NT2/D1 (cell line): ENCODE data around the gene CNPY3.

Experiments
- DNase-seq: peaks from one replicate; pipeline ENCODE4 v3.0.0-alpha.2; 2011; ENCODE audit warnings: low read depth, low spot score
- H3K27me3 ChIP-seq: 2 replicates; pipeline ENCODE4 v1.6.0; 2011; ENCODE audit warnings: mild to moderate bottlenecking; ENCODE audit not compliant: insufficient read length, insufficient read depth
- H3K36me3 ChIP-seq: 2 replicates; pipeline ENCODE4 v1.6.1; 2011; ENCODE audit warnings: mild to moderate bottlenecking, low read length, mixed read lengths; ENCODE audit not compliant: insufficient read depth, insufficient read length
- H3K4me1 ChIP-seq: 2 replicates; pipeline ENCODE4 v1.5.1; 2011; ENCODE audit not compliant: insufficient read depth, insufficient read length
- H3K4me3 ChIP-seq: 2 replicates; pipeline ENCODE4 v1.5.1; 2011; ENCODE audit warnings: low read depth; ENCODE audit not compliant: insufficient read length
- H3K9ac ChIP-seq: 2 replicates; pipeline ENCODE4 v1.6.0; 2011; ENCODE audit warnings: low read depth; ENCODE audit not compliant: insufficient read length
- H3K9me3 ChIP-seq: 2 replicates; pipeline ENCODE4 v1.5.1; 2011; ENCODE audit warnings: mild to moderate bottlenecking, low read length; ENCODE audit not compliant: insufficient read depth
- SUZ12 ChIP-seq: IDR thresholded peaks from 2 replicates; pipeline ENCODE4 v1.6.1; 2011; ENCODE audit not compliant: insufficient read length, insufficient read depth; ENCODE audit errors: extremely low read depth
- YY1 ChIP-seq: IDR thresholded peaks from 2 replicates; pipeline ENCODE4 v1.6.1; 2011; ENCODE audit not compliant: insufficient read length, insufficient read depth
- ZNF274 ChIP-seq: IDR thresholded peaks from 2 replicates; pipeline ENCODE4 v1.6.1; 2011; ENCODE audit warnings: mild to moderate bottlenecking, low read depth, low read length

The CNPY3 gene

DNA sequence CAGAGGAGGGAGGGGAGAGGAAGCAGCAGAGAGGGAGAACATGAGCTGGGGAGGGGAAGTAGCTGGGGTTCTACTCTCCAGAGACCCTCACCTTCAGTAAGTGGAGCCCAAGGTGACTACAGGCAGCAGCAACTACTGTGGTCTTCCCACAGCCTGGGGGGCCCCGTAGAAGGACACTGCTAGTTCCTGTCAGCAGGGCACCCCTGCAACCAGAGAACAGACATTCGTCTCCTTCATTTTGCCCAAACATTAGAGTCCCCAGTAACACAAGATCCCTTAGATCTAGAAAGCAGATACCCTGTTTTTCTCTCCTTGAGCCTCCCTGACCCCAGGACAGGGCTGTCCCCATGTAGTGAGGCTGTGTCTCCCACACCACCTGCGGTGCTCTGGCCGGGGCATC, 39.5 kb downstream of the CNPY3 start:
- Histone ChIP-seq H3K4me1 (peaks cover 9% of the 10 kb centered on the region), H3K4me3 (no peak overlapping the region), H3K36me3 (peaks cover 64% of the 10 kb centered on the region), H3K9ac (no peak overlapping the region), H3K9me3 (no peaks in the 10 kb centered on the region), H3K27me3 (no peaks in the 10 kb centered on the region)
- TF ChIP-seq YY1 (no peak), ZNF274 (no peak), SUZ12 (no peak)
- no peak for DNase-seq

DNA sequence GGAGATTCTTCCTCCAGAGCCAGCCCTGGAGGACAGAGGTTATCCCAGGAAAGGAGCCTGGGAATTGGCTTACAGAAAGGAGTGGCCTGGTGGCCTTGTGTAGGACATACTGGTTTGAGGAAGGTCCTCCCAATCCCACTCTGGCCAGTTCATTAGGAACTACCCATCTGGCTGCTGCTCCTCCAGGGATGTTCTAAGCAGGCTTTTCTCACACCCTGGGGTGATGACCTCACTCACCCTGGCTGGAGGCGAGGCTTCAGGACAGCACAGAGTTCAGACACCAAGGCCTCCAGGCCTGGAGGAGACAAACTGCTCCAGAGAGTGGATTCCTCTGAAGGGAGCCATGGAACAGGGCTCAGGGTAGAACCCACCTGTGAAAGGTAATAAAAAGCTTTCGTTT, 40.2 kb downstream of the CNPY3 start:
- TF ChIP-seq YY1 (no peak), SUZ12 (no peak), ZNF274 (no peak)
- peaks cover 5% of the 10 kb centered on the region for H3K4me1 ChIP-seq
- H3K27me3 ChIP-seq: no peaks in the 10 kb centered on the region
- no peak overlapping the region for H3K4me3 ChIP-seq
- no peak for DNase-seq
- no peaks in the 10 kb centered on the region for H3K9me3 ChIP-seq
- peaks cover 62% of the 10 kb centered on the region for H3K36me3 ChIP-seq
- no peak overlapping the region for H3K9ac ChIP-seq

DNA sequence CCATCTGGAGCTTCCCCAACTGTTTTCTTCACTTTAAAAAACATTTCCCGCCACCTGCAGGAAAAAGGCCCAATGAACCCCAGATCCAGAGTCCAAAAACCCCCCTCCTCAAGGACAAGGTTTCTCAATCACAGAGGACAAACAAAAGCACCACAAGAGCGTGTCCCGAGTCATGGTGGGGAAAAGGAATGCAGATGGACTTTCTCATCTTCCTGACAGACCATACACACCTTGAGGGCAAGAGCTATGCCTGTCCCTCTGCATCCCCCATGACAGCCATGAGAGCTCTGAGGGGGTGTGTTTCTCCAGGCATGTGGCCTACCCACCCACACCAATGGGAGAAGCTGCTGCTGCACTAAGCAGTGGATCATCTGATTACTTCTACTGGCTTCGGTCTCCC, 40.7 kb downstream of the CNPY3 start:
- H3K27me3 ChIP-seq: no peaks in the 10 kb centered on the region
- H3K9me3 ChIP-seq: no peaks in the 10 kb centered on the region
- no peak for DNase-seq
- TF ChIP-seq YY1 (no peak), ZNF274 (no peak), SUZ12 (no peak)
- peaks cover 5% of the 10 kb centered on the region for H3K4me1 ChIP-seq
- no peak overlapping the region for H3K4me3 ChIP-seq
- peaks cover 61% of the 10 kb centered on the region for H3K36me3 ChIP-seq
- H3K9ac ChIP-seq: no peak overlapping the region

DNA sequence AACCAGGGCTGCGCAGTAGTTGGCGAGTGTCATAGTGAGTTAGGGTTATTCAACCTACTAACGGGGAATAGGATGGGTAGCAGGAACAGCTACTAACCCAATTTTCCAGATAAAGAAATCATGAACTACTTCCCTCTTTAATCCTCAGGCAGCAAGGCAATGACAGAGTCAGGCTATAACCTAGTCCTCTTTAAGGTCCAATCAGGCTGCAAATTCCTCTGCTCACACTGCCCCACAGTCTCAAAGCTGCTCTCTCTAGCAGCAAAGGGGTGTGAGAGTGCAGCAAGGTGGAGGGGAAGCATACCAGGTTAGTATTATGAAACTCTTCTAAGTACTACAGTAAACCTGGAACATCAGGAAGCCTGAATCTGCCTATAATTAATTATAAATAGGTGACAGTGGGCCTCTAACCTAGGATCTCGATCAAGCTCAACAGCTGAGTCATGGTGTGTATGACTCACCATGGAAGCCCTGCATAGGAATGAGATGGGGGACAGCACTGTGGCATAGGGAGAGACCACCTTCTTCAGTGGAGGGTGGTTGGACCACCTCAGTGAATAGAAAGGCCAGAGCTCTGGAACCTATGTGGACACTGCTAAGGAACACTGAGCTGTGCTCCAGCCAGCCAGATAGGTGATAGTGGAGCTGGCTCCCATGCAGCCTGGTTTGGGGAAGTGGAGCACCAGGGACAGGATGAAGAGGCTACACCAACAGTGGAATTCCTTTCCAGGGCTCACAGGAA, 41.8 kb downstream of the CNPY3 start:
- H3K9me3 ChIP-seq: no peaks in the 10 kb centered on the region
- peaks cover 55% of the 10 kb centered on the region for H3K36me3 ChIP-seq
- H3K4me1 ChIP-seq: peaks cover 5% of the 10 kb centered on the region
- no peak for DNase-seq
- H3K27me3 ChIP-seq: no peaks in the 10 kb centered on the region
- no peak overlapping the region for H3K9ac ChIP-seq
- H3K4me3 ChIP-seq: no peak overlapping the region
- TF ChIP-seq ZNF274: no peak
- no peak for TF ChIP-seq YY1
- no peak for TF ChIP-seq SUZ12

DNA sequence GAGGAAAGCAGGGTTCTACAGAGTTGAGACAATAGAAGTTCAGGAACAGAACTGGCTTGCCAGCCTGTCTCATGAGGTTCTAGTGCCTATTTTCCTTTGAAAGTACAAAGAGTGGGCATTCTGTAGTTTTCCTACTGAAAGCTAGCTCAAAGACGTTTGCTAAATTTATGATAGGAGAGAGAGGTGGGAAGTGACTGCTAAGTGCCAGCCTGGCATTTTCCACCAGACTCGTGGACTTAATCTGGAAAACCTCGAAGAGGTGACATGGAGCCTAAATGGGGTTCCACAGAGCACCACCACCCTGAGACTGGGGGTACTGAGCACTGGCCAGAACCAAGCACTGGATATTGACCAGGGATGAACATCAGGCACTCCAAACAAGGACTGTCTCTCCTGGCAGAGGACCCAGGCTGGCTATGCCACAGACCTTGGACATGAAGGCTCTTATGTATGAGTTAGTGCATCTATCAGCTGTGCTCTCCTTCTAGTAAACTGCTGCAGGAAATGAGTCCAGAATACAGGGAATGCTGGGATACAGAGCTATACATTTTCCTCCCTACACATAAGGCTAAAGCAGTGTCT, 42.6 kb downstream of the CNPY3 start:
- TF ChIP-seq ZNF274 (no peak), SUZ12 (no peak), YY1 (no peak)
- Histone ChIP-seq H3K36me3 (peaks cover 49% of the 10 kb centered on the region), H3K9me3 (no peaks in the 10 kb centered on the region), H3K27me3 (no peaks in the 10 kb centered on the region), H3K4me3 (no peak overlapping the region), H3K4me1 (peaks cover 5% of the 10 kb centered on the region), H3K9ac (no peak overlapping the region)
- no peak for DNase-seq

DNA sequence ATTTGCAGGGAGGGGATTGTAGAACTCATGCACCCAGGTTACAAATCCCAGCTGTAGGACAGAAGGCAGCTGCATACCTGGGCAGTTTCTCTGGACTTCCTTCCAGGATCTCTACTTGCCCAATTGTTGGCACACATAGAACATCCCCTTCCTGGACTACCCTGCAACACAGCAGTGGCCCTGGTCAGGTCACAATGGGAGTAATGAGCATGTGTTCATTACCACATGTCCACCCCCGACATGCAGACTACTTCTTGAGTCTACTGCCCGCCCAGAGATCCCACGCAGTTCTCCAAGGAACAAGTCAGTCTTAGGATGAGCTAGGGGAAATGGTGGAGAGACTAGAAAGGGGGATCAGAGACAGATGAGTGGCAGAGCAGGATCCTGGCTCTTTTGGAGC, 44.6 kb downstream of the CNPY3 start:
- H3K9me3 ChIP-seq: no peaks in the 10 kb centered on the region
- peaks cover 2% of the 10 kb centered on the region for H3K4me1 ChIP-seq
- H3K36me3 ChIP-seq: peaks cover 33% of the 10 kb centered on the region
- TF ChIP-seq SUZ12: no peak
- TF ChIP-seq ZNF274: no peak
- TF ChIP-seq YY1: no peak
- H3K9ac ChIP-seq: no peak overlapping the region
- DNase-seq: no peak
- no peak overlapping the region for H3K4me3 ChIP-seq
- H3K27me3 ChIP-seq: no peaks in the 10 kb centered on the region

DNA sequence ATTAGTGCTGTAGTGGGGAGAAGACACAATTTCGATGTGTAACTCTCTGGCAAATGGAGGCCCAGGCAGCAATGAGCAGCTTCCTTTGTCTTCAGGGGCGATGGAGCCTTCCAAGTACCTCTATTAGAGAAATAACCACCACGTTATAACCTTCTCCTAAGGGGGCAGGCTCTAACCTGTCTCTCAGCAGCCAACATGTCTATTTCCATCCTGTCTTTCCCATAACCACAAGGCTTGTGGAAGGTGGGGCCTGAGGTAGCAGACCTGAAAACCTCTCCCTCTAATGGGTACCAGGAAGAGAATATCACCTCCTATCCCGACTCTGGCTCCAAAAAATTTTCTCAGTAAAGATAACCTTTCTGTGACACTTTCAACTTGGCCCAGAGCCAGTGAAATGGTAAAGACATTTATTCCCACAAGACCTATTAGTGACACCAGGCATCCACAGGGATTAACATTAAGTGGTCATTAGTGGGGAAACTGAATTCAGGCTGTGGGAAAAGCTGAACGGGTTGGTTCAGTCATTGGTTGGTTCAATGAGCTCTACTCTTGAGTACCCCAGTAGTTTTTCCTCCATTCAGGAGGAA, 45.7 kb downstream of the CNPY3 start:
- Histone ChIP-seq H3K27me3 (no peaks in the 10 kb centered on the region), H3K4me3 (no peak overlapping the region), H3K9ac (no peak overlapping the region), H3K36me3 (peaks cover 22% of the 10 kb centered on the region), H3K4me1 (no peaks in the 10 kb centered on the region), H3K9me3 (no peaks in the 10 kb centered on the region)
- TF ChIP-seq ZNF274 (no peak), YY1 (no peak), SUZ12 (no peak)
- DNase-seq: no peak
